HG03354 (cell line): Measurements from ENCODE around the gene BTBD18.
"Not testable (repeated sequence)": the region's sequence is repeated elsewhere in the genome, so short reads cannot be mapped to it uniquely, and the experiment has no call there.

Experiments used
- ATAC-seq: cut with Tn5 transposase; IDR thresholded peaks from one replicate; pipeline ENCODE4 v1.9.1; 2021; ENCODE audit warnings: mild to moderate bottlenecking; ENCODE audit not compliant: unreplicated experiment, poor library complexity, severe bottlenecking

Gene BTBD18

GRCh38 chr11:57735619-57736298, 15.9 kb downstream of the BTBD18 start:
- ATAC-seq: no peak

- ATAC-seq: no peak
Observed at GRCh38 chr11:57732661-57733060, 19.0 kb downstream of the BTBD18 start.

- no peak for ATAC-seq
Observed at GRCh38 chr11:57729479-57729878, 22.1 kb downstream of the BTBD18 start.

GRCh38 chr11:57728829-57729228, 22.8 kb downstream of the BTBD18 start:
- no peak for ATAC-seq

- no peak for ATAC-seq
Observed at GRCh38 chr11:57727185-57727584, 24.4 kb downstream of the BTBD18 start.

GRCh38 chr11:57716726-57717125, 34.9 kb downstream of the BTBD18 start:
- not testable (repeated sequence) for ATAC-seq

GRCh38 chr11:57713835-57714234, 37.8 kb downstream of the BTBD18 start:
- no peak for ATAC-seq

GRCh38 chr11:57712256-57713150, 39.1 kb downstream of the BTBD18 start, which contains the start of gene TMX2:
TMX2 (plus strand) TSS chr11:57712593; CDS start chr11:57712619, 26 bp downstream.
- ATAC-seq: peak; percentile 94

GRCh38 chr11:57711414-57712255, 40.0 kb downstream of the BTBD18 start, which contains the start of gene MED19:
MED19 (minus strand) TSS chr11:57712215; CDS start chr11:57712179, 36 bp downstream.
- peak; percentile 57 for ATAC-seq

- no peak for ATAC-seq
Observed at GRCh38 chr11:57709802-57710367, 41.7 kb downstream of the BTBD18 start.

- not testable (repeated sequence) for ATAC-seq
Observed at GRCh38 chr11:57705432-57705831, 46.2 kb downstream of the BTBD18 start.

GRCh38 chr11:57704932-57705331, 46.7 kb downstream of the BTBD18 start:
- no peak for ATAC-seq

- ATAC-seq: no peak
Observed at GRCh38 chr11:57703341-57703740, 48.3 kb downstream of the BTBD18 start.

- ATAC-seq: no peak
Observed at GRCh38 chr11:57700425-57700824, 51.2 kb downstream of the BTBD18 start.

- ATAC-seq: no peak
Observed at GRCh38 chr11:57699813-57700212, 51.8 kb downstream of the BTBD18 start.

- no peak for ATAC-seq
Observed at GRCh38 chr11:57698843-57699365, 52.7 kb downstream of the BTBD18 start.
